CD14-positive monocyte (primary cell): Measurements from ENCODE around the gene TBX3. TPM values are rescaled to one million over a fixed set of nuclear protein-coding genes. Genes with fewer than 3 reads are reported as not detected.

Experiments used
- DNase-seq, 3 donors: peaks; one replicate each; pipeline ENCODE4 v3.0.0-alpha.2; 2011 to 2022
- H2AFZ ChIP-seq: 2 replicates; pipeline ENCODE4 v1.6.0; 2012; ENCODE audit warnings: mild to moderate bottlenecking, low read depth, low read length, inconsistent platforms; ENCODE audit not compliant: insufficient read depth, poor library complexity, severe bottlenecking
- H3K27ac ChIP-seq, 2 donors: 1 replicate in 1 of 2; 2 replicates in 1 of 2; pipeline ENCODE4 v1.5.1; 2012 to 2013; ENCODE audit warnings: low read length in 2 of 2, control low read depth in 1 of 2, inconsistent platforms in 1 of 2, low read depth in 1 of 2, mild to moderate bottlenecking in 1 of 2
- H3K27me3 ChIP-seq, 2 donors: one replicate each; pipeline versions ENCODE4 v1.6.0 to v1.6.1; 2011 to 2013; ENCODE audit warnings: low read length in 2 of 2; ENCODE audit not compliant: control insufficient read depth in 2 of 2, insufficient read depth in 2 of 2
- H3K36me3 ChIP-seq, 2 donors: replicated peaks in 1 of 2; 1 replicate in 1 of 2; 2 replicates in 1 of 2; pipeline versions ENCODE4 v1.5.1 to v1.6.1; 2012 to 2013; ENCODE audit warnings: low read length in 2 of 2, control low read depth in 1 of 2, inconsistent platforms in 1 of 2, mild to moderate bottlenecking in 1 of 2; ENCODE audit not compliant: insufficient read depth in 2 of 2, control insufficient read depth in 1 of 2
- H3K4me1 ChIP-seq, 2 donors: 1 replicate in 1 of 2; 2 replicates in 1 of 2; pipeline versions ENCODE4 v1.5.1 to v1.6.1; 2012 to 2013; ENCODE audit warnings: low read length in 2 of 2, control low read depth in 1 of 2, inconsistent platforms in 1 of 2, mild to moderate bottlenecking in 1 of 2, moderate library complexity in 1 of 2; ENCODE audit not compliant: insufficient read depth in 2 of 2, control insufficient read depth in 1 of 2
- H3K4me2 ChIP-seq: replicated peaks from 2 replicates; pipeline ENCODE3; 2012; ENCODE audit warnings: low read length, moderate library complexity, mild to moderate bottlenecking; ENCODE audit not compliant: poor library complexity, severe bottlenecking; ENCODE audit errors: extremely low read depth
- H3K4me3 ChIP-seq, 3 experiments: fragments of 200-600 bp in 1 of 3; sonication (generic) in 1 of 3; replicated peaks in 1 of 3; 1 replicate in 2 of 3; 2 replicates in 1 of 3; pipeline ENCODE4 v1.5.1; 2011 to 2013; ENCODE audit warnings: low read length in 3 of 3, mild to moderate bottlenecking in 3 of 3, control low read depth in 2 of 3, low read depth in 2 of 3, inconsistent platforms in 1 of 3, moderate library complexity in 1 of 3
- H3K79me2 ChIP-seq: 2 replicates; pipeline ENCODE4 v1.6.0; 2012; ENCODE audit warnings: mild to moderate bottlenecking, control low read depth, inconsistent platforms, low read length, moderate library complexity; ENCODE audit not compliant: insufficient read depth
- H3K9ac ChIP-seq: 2 replicates; pipeline ENCODE4 v1.6.0; 2017; ENCODE audit warnings: low read length, mild to moderate bottlenecking; ENCODE audit not compliant: insufficient read depth, poor library complexity, severe bottlenecking
- H3K9me3 ChIP-seq, 2 donors: replicated peaks in 1 of 2; 1 replicate in 1 of 2; 2 replicates in 1 of 2; pipeline versions ENCODE4 v1.5.1 to v1.6.1; 2012 to 2013; ENCODE audit warnings: low read length in 2 of 2, control low read depth in 1 of 2; ENCODE audit not compliant: control insufficient read depth in 1 of 2, insufficient read depth in 1 of 2
- H4K20me1 ChIP-seq: 2 replicates; pipeline ENCODE4 v1.6.0; 2012; ENCODE audit warnings: mild to moderate bottlenecking, low read length, control low read depth, moderate library complexity; ENCODE audit not compliant: insufficient read depth
- H3K27ac Mint-ChIP-seq, 7 donors: one replicate each; pipeline ENCODE4 v1.8.0; 2020; ENCODE audit warnings: mild to moderate bottlenecking in 7 of 7, mixed read lengths in 7 of 7, moderate library complexity in 6 of 7, inconsistent platforms in 2 of 7
- H3K27me3 Mint-ChIP-seq, 3 donors: one replicate each; pipeline ENCODE4 v1.8.0; 2021 to 2022; ENCODE audit warnings: low read depth in 3 of 3, mild to moderate bottlenecking in 3 of 3, mixed read lengths in 3 of 3, moderate library complexity in 3 of 3, inconsistent platforms in 1 of 3
- H3K36me3 Mint-ChIP-seq, 2 donors: one replicate each; pipeline ENCODE4 v1.8.0; 2020; ENCODE audit warnings: mixed read lengths in 2 of 2, inconsistent platforms in 1 of 2, mild to moderate bottlenecking in 1 of 2
- H3K4me1 Mint-ChIP-seq: one replicate; pipeline ENCODE4 v1.8.0; 2020; ENCODE audit warnings: mild to moderate bottlenecking, mixed read lengths
- H3K4me3 Mint-ChIP-seq, 2 donors: one replicate each; pipeline ENCODE4 v1.8.0; 2020; ENCODE audit warnings: mild to moderate bottlenecking in 2 of 2, mixed read lengths in 2 of 2, moderate library complexity in 1 of 2
- H3K9me3 Mint-ChIP-seq, 7 donors: one replicate each; pipeline ENCODE4 v1.8.0; 2020 to 2022; ENCODE audit warnings: mixed read lengths in 7 of 7, mild to moderate bottlenecking in 6 of 7, moderate library complexity in 6 of 7, inconsistent platforms in 2 of 7
- whole genome bisulfite sequencing: methylation state at CpG from one replicate; pipeline ENCODE4 v1.1.5; 2013; ENCODE audit warnings: missing lambda C conversion rate; ENCODE audit not compliant: insufficient coverage; 5-methylcytosine and 5-hydroxymethylcytosine counted together
- intact Hi-C, 2 donors: fragments of 100-400 bp; cut with micrococcal nuclease; formaldehyde crosslinking; loops; one replicate each; pipeline versions ENCODE4 v1.15.0 to v1.15.1; 2023
- polyA plus RNA-seq, 3 donors: library from polyadenylated mRNA; depleted of rRNA in 1 of 3; unstranded in 2 of 3; stranded (reverse) in 1 of 3; fragments of 300-500 nt in 2 of 3; fragments of >200 nt in 1 of 3; fragmentation: Illumina TruSeq in 2 of 3; gene quantifications; 1 replicate in 2 of 3; 2 replicates in 1 of 3; pipeline ENCODE4 v1.2.3, GENCODE V29; 2012 to 2021
- TF ChIP-seq, protein P1 (sequence below): fragments of 200-600 bp; IDR thresholded peaks from one replicate; pipeline ENCODE4 v1.8.0; 2022; ENCODE audit warnings: antibody characterized with exemption, mild to moderate bottlenecking

Gene TBX3
- polyA plus RNA-seq, 3 donors, result 0.04 to 0.13 TPM; not detected in 1

DNA sequence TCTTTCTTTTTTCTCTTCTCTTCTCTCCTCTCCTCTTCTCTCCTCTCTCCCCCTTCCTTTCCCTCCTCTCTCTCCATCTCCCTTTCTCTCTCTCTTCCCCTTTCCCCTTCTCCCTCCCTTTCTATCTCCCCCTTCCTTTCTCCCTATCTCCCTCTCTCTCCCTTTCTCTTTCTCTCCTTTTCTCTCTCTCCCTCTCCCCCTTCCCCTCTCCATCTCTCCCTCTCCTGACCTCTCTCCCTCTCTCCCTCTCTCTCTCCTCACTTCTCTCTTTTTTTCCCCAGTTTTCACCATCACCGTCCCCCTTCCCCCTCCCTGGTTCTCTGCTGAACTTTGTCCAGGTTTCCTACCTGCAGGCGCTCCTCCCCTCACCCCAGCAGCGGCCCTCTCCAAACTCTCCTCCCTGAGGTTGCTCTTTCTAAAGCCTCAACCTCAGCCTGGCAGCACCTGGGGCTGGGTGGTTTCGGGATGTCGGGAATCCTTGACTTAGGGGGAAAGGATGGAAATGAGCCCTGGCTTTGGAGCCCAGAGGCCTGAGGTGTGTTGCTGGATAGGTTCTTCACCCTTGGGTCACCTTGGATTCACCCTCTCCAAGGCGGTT, 14.7 kb upstream of the TBX3 start:
- Histone ChIP-seq H3K4me2 (no peak overlapping the region), H2AFZ (no peak overlapping the region), H3K4me3 (no peak overlapping the region), H4K20me1 (no peaks in the 10 kb centered on the region), H3K4me1 (no peaks in the 10 kb centered on the region), H3K9ac (no peak overlapping the region), H3K9me3 (peaks cover 4 to 49% of the 10 kb centered on the region in 2 donors), H3K36me3 (no peaks in the 10 kb centered on the region), H3K79me2 (no peaks in the 10 kb centered on the region), H3K27me3 (peaks cover 75 to 100% of the 10 kb centered on the region in 2 donors), H3K27ac (no peak overlapping the region)
- intact Hi-C loops, result no loop called here
- Mint-ChIP-seq H3K4me1 (no peaks in the 10 kb centered on the region), H3K9me3 (peaks cover 0 to 20% (median 4%) of the 10 kb centered on the region in 7 donors), H3K36me3 (no peaks in the 10 kb centered on the region), H3K27ac (no peak overlapping the region), H3K27me3 (peaks cover 95 to 99% (median 97%) of the 10 kb centered on the region in 3 donors), H3K4me3 (peak overlapping the region in 1 of 2 donors; percentile 80)
- no peak for DNase-seq
- TF ChIP-seq, protein P1, sequence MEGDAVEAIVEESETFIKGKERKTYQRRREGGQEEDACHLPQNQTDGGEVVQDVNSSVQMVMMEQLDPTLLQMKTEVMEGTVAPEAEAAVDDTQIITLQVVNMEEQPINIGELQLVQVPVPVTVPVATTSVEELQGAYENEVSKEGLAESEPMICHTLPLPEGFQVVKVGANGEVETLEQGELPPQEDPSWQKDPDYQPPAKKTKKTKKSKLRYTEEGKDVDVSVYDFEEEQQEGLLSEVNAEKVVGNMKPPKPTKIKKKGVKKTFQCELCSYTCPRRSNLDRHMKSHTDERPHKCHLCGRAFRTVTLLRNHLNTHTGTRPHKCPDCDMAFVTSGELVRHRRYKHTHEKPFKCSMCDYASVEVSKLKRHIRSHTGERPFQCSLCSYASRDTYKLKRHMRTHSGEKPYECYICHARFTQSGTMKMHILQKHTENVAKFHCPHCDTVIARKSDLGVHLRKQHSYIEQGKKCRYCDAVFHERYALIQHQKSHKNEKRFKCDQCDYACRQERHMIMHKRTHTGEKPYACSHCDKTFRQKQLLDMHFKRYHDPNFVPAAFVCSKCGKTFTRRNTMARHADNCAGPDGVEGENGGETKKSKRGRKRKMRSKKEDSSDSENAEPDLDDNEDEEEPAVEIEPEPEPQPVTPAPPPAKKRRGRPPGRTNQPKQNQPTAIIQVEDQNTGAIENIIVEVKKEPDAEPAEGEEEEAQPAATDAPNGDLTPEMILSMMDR, result no peak
- 10% methylated on average over 4 of the region's 6 CpGs for WGBS

DNA sequence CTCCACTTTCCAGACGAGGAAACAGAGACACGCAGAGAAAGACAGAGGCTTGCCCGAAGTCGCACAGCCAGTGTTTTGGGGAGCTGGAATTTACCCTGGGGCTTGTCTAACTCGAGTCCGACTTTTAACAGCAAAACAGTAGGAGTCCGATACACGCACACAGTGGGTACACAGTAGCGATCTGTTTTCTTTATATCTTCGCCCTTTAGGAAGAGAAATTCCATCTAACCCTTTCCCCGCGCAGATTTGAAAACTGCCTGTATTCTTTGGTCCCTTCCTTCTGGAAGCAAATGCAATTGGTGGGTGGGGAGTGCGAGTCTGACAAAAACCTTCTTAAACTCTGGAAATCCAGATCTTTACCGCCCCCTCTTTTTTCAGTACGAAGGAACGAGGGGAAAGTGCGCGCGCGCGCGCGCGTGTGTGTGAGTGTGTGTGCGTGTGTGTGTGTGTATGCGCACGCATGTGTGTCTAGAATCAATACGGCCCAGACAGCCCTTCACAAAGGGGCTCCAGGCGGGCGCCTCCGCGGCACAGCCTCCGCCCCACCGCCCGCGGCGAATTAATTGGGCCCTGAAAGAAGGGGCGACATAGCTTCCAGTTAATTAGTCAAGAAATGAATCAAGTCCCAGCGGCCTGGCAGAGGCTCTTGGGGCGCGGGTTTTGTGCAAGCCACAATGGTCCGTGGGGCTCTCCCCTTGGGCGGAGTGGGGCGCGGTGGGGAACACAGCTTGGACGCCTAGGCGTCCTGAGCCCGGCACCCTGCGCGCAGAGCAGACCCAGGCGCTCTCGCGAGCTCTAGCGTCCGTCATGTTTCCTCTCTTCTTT, 14.0 kb upstream of the TBX3 start:
- Histone ChIP-seq H3K9ac (no peak overlapping the region), H3K4me1 (no peaks in the 10 kb centered on the region), H3K9me3 (peaks cover 7 to 56% of the 10 kb centered on the region in 2 donors), H3K4me2 (no peak overlapping the region), H3K36me3 (no peaks in the 10 kb centered on the region), H3K4me3 (no peak overlapping the region), H3K79me2 (no peaks in the 10 kb centered on the region), H4K20me1 (no peaks in the 10 kb centered on the region), H3K27ac (no peak overlapping the region), H2AFZ (no peak overlapping the region), H3K27me3 (peaks cover 81 to 100% of the 10 kb centered on the region in 2 donors)
- TF ChIP-seq, protein P1, result no peak
- intact Hi-C loops, result no loop called here
- Mint-ChIP-seq H3K36me3 (no peaks in the 10 kb centered on the region), H3K4me1 (no peaks in the 10 kb centered on the region), H3K27ac (no peak overlapping the region), H3K27me3 (peaks cover 97 to 99% (median 97%) of the 10 kb centered on the region in 3 donors), H3K9me3 (peaks cover 0 to 21% (median 4%) of the 10 kb centered on the region in 7 donors), H3K4me3 (peak overlapping the region in 1 of 2 donors; percentile 80)
- DNase-seq, result no peak
- 7% methylated on average over 34 of the region's 55 CpGs for WGBS
